Nephron (organoid): ENCODE measurements around the gene PTPRD.

Experiments
- H3K27ac Mint-ChIP-seq, 3 experiments: 2 replicates each; pipeline ENCODE4 v1.8.0; 2020; ENCODE audit warnings: mixed read lengths in 3 of 3, mild to moderate bottlenecking in 2 of 3, moderate library complexity in 1 of 3
- H3K27me3 Mint-ChIP-seq: 2 replicates; pipeline ENCODE4 v1.8.0; 2021; ENCODE audit warnings: low read depth, mild to moderate bottlenecking, moderate library complexity, mixed read lengths
- H3K36me3 Mint-ChIP-seq: 2 replicates; pipeline ENCODE4 v1.8.0; 2020; ENCODE audit warnings: low read depth, mixed read lengths
- H3K4me1 Mint-ChIP-seq: 2 replicates; pipeline ENCODE4 v1.8.0; 2020; ENCODE audit warnings: mixed read lengths
- H3K4me3 Mint-ChIP-seq, 3 experiments: 2 replicates each; pipeline ENCODE4 v1.8.0; 2020; ENCODE audit warnings: mild to moderate bottlenecking in 3 of 3, mixed read lengths in 3 of 3, moderate library complexity in 2 of 3
- H3K9me3 Mint-ChIP-seq: 2 replicates; pipeline ENCODE4 v1.8.0; 2020; ENCODE audit warnings: mixed read lengths
- CTCF ChIP-seq, 3 experiments: fragments of 200-600 bp; sonication (generic); IDR thresholded peaks; one replicate each; pipeline ENCODE4 v1.5.0; 2021; ENCODE audit warnings: antibody characterized with exemption in 3 of 3; ENCODE audit not compliant: unreplicated experiment in 3 of 3

The PTPRD gene

GRCh38 chr9:8401961-8402705 lies 2210.7 kb downstream of the PTPRD start:
- Mint-ChIP-seq H3K4me1 (peaks cover 20% of the 10 kb centered on the region), H3K4me3 (no peak overlapping the region), H3K9me3 (no peaks in the 10 kb centered on the region), H3K36me3 (peaks cover 19% of the 10 kb centered on the region), H3K27ac (peak overlapping the region in 1 of 3 experiments; percentile 24), H3K27me3 (no peaks in the 10 kb centered on the region)
- TF ChIP-seq CTCF (IDR thresholded peaks at IDR 0.05; ENCODE audit: unreplicated experiment in 3 of 3), result no peak

GRCh38 chr9:8400378-8400777 lies 2212.4 kb downstream of the PTPRD start:
- Mint-ChIP-seq H3K27ac (no peak overlapping the region), H3K4me3 (no peak overlapping the region), H3K27me3 (no peaks in the 10 kb centered on the region), H3K9me3 (no peaks in the 10 kb centered on the region), H3K4me1 (peaks cover 30% of the 10 kb centered on the region), H3K36me3 (peaks cover 19% of the 10 kb centered on the region)
- TF ChIP-seq CTCF (IDR thresholded peaks at IDR 0.05; ENCODE audit: unreplicated experiment in 3 of 3), result no peak

- peaks cover 32% of the 10 kb centered on the region for H3K36me3 Mint-ChIP-seq
- peak overlapping the region in 2 of 3 experiments; percentile 24 to 62 for H3K27ac Mint-ChIP-seq
- peak overlapping the region in 1 of 3 experiments; percentile 32 for H3K4me3 Mint-ChIP-seq
- H3K27me3 Mint-ChIP-seq, result no peaks in the 10 kb centered on the region
- H3K4me1 Mint-ChIP-seq, result peaks cover 62% of the 10 kb centered on the region
- H3K9me3 Mint-ChIP-seq, result no peaks in the 10 kb centered on the region
- TF ChIP-seq CTCF (IDR thresholded peaks at IDR 0.05; ENCODE audit: unreplicated experiment in 3 of 3), result no peak
These were observed 2217.8 kb downstream of the PTPRD start for GRCh38 chr9:8395022-8395421.

- H3K36me3 Mint-ChIP-seq, result peaks cover 35% of the 10 kb centered on the region
- peak overlapping the region in 2 of 3 experiments; percentile 24 to 44 for H3K27ac Mint-ChIP-seq
- H3K4me1 Mint-ChIP-seq, result peaks cover 64% of the 10 kb centered on the region
- no peaks in the 10 kb centered on the region for H3K9me3 Mint-ChIP-seq
- no peak for TF ChIP-seq CTCF (IDR thresholded peaks at IDR 0.05; ENCODE audit: unreplicated experiment in 3 of 3)
- peak overlapping the region in 1 of 3 experiments; percentile 62 for H3K4me3 Mint-ChIP-seq
- no peaks in the 10 kb centered on the region for H3K27me3 Mint-ChIP-seq
These were observed 2218.5 kb downstream of the PTPRD start for GRCh38 chr9:8394341-8394740.

GRCh38 chr9:8392866-8393265 lies 2219.9 kb downstream of the PTPRD start:
- no peaks in the 10 kb centered on the region for H3K9me3 Mint-ChIP-seq
- peak overlapping the region in 1 of 3 experiments; percentile 82 for H3K27ac Mint-ChIP-seq
- peaks cover 48% of the 10 kb centered on the region for H3K36me3 Mint-ChIP-seq
- H3K4me1 Mint-ChIP-seq, result peaks cover 62% of the 10 kb centered on the region
- TF ChIP-seq CTCF (IDR thresholded peaks at IDR 0.05; ENCODE audit: unreplicated experiment in 3 of 3), result no peak
- no peak overlapping the region for H3K4me3 Mint-ChIP-seq
- no peaks in the 10 kb centered on the region for H3K27me3 Mint-ChIP-seq

- Mint-ChIP-seq H3K9me3 (no peaks in the 10 kb centered on the region), H3K27ac (peak overlapping the region in 1 of 3 experiments; percentile 82), H3K4me3 (no peak overlapping the region), H3K27me3 (no peaks in the 10 kb centered on the region), H3K4me1 (peaks cover 63% of the 10 kb centered on the region), H3K36me3 (peaks cover 61% of the 10 kb centered on the region)
- TF ChIP-seq CTCF (IDR thresholded peaks at IDR 0.05; ENCODE audit: unreplicated experiment in 3 of 3), result no peak
These were observed 2221.2 kb downstream of the PTPRD start for GRCh38 chr9:8391566-8391965.
